ENCODE results near the gene PRKCE.

PRKCE gene

DNA sequence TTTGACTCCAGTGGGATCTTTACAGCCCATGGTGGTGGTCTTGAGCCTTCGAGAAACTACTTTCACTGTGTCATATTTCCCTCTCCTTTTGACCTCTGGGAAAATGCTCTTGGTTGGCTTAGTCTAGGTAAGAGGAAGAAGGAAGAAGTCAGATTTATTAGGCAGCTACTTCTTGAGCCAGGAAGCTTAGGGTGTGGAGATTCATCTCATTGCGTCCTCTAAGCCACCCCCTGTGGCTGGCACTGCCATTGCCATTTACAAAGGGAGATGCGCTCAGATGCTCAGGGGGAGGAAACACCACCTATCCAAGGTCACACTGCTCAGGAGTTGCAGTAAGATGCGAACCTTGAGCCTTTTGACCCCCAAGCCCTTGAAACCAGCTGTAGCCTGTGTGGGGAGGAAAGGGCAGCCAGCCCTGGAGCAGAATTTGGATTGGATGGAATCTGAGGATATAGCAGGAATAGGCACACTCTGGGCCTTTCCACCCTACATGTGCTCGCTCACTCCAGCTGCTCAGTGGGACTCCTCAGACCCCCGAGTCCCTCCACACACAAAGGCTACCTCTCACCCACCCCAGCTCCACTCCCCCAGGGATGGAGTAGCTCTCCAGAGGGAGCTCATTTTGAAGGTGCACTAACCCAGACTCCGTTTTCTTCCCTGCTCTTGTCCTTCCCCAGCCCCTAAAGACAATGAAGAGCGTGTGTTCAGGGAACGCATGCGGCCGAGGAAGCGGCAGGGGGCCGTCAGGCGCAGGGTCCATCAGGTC, 324.5 kb downstream of the PRKCE start:
- DNase-seq, result no peak

DNA sequence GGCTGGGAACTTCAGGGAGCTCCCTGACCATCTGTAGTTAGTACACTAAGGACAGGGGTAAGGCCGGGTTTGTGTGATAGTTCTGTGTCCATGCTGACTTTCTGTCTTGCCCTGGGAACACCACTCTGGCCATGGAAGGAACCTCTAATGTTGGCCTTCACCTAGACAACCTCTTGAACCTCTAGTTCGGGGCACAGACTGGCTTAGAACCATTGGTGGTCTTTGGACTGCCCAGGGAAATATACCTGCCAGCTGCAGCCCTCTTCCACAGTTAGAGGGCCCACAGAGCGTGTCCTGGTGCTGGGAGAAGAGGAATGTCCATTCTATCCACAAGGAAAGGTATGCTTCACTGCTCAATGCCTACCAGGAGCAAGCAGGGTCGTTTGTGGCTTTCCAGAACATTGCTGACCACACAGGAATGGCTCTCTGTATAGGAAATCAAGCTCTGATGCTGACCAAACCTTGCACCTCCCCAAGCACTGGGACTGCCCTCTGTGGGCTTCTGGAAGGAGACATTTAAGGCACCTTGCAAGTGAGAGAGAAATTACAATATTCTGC, 326.9 kb downstream of the PRKCE start:
- no peak for DNase-seq

DNA sequence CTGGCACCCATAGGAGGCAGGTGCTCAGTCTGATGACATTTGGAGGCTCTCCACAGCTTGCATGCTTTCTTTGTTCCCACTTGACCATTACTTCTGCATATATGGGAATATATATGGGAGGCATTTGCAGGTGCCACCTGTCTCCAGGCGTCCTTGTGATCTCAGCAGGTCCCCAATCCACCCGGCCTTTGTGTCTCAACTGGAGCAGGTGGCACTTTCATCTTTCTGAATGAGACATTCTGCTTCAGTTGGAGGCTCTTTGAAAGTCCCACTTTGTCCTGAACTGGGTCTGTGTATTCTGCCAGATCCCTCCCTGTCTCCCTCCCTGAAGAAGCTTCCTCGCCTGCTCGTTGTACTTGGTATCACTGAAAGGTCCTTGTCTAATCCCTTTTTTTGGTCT, 327.6 kb downstream of the PRKCE start:
- no peak for DNase-seq

DNA sequence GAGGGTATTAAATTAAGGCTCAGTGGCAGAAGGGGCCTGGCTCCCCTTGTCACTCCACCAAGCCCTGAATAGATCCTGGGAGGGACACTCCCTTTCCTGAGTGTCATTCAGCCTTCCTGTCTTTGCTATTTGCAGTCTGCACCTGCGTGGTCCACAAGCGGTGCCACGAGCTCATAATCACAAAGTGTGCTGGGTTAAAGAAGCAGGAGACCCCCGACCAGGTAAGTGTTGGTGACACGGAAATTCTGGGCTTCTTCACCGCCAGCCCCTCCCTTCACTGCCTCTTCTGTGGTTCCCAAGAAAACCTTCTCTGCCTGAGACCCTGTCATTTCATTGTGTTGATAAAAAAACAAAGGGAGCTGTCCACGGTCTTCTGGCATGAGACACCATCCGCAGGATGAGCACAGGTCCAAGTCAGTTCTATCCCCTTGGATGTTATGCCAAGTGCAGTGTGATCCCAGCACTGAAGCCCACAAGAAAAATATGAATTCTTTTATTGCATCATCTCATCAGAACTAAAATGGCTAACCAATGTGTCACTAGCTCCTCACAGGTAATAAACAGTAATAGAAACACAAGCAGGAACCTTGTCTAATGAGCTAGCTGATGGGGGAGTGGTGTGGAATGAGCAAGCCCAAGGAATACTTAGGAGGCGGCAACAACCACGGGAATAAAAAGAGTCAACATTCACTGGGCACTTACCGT, 328.8 kb downstream of the PRKCE start:
- no peak for DNase-seq

GRCh38 chr2:45981384-45981930, 330.0 kb downstream of the PRKCE start:
- DNase-seq, result no peak

GRCh38 chr2:45982096-45982495, 330.6 kb downstream of the PRKCE start:
- no peak for DNase-seq

GRCh38 chr2:45983213-45983612, 331.7 kb downstream of the PRKCE start:
- no peak for DNase-seq

- no peak for DNase-seq
These were observed 332.9 kb downstream of the PRKCE start for GRCh38 chr2:45984366-45984765.

GRCh38 chr2:45984896-45985473, 333.5 kb downstream of the PRKCE start:
- no peak for DNase-seq

- DNase-seq, result no peak
These were observed 335.0 kb downstream of the PRKCE start for GRCh38 chr2:45986509-45986908.

DNA sequence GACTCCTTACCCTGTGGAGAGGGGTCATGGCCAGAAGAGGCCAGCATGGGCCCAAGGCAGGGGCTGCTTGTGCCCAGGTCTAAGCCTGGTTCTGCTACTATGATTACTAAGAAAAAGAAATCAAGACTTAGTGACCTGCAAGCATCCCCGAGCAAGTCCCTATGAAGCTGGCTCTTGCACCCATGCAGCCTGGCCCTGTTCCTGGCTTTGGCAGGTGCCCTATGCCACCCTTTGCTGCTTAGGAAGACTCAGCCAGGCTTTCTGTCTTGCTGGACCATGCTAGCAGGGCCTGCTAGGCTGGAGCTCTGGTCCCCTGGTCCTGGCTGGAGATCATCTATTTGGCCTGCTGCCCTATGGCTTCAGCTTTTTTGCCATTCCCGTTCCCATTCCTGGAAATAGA, 336.4 kb downstream of the PRKCE start:
- no peak for DNase-seq

DNA sequence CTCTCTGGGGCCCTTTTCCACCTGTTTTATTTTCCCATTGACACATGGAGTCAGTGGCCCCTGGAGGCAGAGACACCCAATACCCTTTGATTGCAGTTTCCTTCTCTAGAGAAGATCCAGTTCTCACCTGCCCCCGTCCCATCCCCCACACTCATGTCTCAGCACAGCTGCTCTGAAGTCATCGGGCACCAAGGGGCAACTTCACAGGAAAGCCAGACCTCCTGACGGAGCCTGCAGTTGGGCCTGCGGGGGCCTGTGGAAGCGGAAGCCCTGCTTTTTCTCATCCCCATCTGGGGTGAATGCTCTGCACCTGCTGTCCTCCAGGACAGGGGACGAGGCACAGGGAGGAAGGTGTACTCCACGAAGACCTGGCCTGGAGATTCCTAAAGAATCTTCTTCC, 337.4 kb downstream of the PRKCE start:
- DNase-seq, result no peak

- no peak for DNase-seq
These were observed 338.7 kb downstream of the PRKCE start for GRCh38 chr2:45990131-45990530.

DNA sequence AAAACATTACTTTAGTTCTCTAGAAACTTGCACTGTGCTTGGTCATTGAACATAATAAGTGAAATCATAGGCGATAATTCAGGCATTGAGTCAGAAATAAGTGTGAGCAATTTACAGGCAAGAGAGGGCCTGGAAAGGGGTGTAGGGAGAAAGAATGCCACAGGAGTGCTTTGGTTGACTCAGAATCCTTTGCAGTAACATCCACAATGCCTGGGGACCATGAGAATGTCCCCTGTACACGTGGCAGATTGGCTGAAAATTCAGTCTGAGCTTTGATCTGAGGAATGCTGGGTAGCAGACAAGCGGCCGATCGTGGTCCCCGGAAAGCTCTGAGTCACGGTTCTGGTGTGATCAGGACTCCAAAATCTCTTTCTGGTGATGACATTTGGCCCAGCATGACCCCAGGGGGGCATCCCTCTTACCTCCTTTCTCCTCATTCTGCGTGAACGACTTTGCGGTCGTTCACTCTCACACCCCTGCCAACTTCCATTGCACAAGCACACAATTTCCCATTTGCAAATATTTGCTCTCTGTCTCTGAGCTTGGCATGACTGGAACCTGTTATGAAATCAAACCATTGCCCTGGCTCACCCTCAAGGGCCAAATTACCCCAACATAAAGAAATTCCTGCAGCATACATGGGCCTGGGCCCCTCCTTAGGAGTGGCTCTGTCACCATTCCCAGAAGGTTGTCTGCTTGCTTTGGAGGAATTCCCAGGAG, 340.7 kb downstream of the PRKCE start:
- DNase-seq, result no peak

- no peak for DNase-seq
These were observed 341.4 kb downstream of the PRKCE start for GRCh38 chr2:45992741-45993475.

DNA sequence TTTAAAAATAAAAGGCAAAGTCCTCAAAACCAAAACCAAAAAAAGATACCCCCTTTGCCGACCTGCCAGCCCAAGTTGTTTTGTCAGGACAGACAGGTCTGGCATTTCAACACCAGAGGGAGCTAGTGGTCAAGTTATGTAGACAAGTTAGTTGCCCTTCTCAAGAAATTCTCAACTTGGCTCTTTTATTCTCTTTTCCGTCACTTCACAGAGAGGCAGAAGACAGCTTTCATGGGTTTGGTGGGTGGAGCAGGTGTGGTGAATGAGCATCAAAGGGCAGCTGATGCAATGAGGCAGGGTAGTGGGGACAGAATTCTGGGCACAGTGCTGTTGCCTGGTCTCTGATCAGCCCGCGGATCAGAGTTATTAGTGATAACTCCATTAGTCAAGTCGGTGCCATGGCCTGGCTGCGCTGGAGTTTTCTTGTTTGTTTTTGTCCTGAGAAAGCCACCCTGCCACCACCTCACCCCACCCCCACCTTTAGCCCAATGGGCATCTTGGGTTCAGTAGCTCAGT, 342.1 kb downstream of the PRKCE start:
- peak in 4 of 5 donors; percentile 18 to 74 (median 48) for DNase-seq

DNA sequence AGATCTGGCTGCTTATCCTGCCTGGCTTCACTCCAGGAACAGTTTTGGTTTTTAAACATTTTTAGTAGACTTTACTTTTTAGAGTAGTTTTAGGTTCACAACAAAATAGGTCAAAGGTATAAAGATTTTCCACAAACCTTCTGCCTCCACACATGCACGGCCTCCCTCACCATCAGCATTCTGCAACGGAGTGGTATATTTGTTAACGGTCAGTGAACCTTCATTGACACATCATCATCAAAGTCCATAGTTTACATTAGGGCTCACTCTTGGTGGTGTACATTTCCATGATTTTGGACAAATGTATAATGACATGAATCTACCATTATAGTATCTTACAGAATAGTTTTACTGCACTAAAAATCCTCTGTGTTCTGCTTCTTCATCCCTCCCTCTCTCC, 342.6 kb downstream of the PRKCE start:
- DNase-seq, result no peak

DNA sequence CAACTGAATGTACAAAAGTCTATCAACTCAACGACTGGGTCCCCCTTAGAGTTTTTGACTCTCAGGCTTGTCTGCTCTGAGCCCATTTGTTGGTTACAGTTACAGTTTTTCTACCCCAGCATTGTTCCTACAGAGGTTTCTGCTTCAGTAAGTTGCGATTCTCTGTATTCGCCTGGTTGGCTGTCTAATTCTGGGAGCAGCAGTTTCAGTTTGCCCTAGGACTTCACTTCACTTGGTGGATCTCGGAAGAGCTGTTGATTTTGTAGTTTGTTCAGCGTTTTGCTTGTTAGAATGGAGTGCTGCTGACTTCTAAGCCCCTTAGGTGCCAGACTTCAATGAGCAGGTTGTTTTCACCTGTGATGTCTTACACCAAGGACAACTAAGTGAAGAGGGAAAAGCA, 349.2 kb downstream of the PRKCE start:
- no peak for DNase-seq

DNA sequence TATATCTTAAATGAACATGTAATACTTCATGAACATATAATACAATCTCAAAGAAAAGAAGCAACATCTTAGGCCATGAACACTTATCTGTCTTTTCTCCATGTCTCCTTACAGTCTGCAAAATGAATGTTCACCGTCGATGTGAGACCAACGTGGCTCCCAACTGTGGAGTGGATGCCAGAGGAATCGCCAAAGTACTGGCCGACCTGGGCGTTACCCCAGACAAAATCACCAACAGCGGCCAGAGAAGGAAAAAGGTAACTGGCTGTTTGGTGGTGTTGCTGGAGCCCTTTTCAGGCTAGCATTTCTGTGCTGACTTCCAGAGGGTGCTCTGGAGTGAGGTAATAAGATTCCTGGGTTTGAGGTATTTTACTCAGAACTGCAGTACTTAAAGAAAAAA, 349.8 kb downstream of the PRKCE start:
- no peak for DNase-seq

DNA sequence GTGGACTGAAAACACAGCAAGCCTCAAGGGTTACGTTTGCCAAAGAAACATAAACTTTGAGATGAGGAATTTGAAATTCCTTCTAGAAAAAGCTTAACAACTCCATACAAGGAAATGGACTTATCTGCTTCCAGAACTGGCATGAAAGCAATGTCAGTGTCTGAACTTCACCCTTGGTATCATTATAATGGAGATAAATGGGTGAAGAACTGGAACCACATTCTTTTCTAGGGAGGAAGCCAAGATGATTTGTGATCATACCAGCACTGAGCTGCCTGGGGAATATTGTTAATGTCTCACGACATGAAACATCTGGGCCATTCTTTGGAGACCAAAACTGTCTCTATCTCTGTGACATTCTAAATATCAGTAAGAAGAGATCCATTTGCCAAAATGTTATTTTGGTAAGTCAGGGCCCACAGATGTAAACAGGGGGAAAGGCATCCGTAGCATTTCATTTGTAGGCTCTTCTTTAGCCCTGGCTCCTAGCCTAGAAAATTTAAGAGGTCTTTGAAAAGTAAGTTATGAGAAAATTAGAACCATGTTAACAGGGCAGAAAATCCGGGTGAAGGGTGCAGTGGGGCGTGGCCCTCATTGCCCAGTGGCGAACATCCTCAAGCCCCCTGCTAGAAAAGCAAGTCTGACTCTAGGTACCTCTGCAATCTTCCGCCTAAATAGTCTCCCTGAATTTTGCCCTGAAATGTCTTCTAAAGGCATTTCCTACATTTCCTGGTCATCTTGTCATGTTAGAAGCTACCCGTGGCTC, 350.4 kb downstream of the PRKCE start:
- DNase-seq, result no peak

GRCh38 chr2:46002507-46002883, 351.0 kb downstream of the PRKCE start:
- DNase-seq, result no peak
